ENCODE measurements around the gene HDDC2.

HDDC2 gene

GRCh38 chr6:125301435-125302391 is at the start of gene HDDC2:
Gene HDDC2, minus strand, starts transcription at chr6:125301967. Its CDS starts 35 bp downstream, at chr6:125301932.
- peak; percentile 47 for DNase-seq (ENCODE audit: low read depth)

- DNase-seq (ENCODE audit: low read depth), result no peak
Measured at GRCh38 chr6:125346926-125347563, 45.3 kb upstream of the HDDC2 start.

GRCh38 chr6:125346201-125346925 is 44.6 kb upstream of the HDDC2 start:
- DNase-seq (ENCODE audit: low read depth), result no peak

GRCh38 chr6:125341460-125341859 is 39.7 kb upstream of the HDDC2 start:
- DNase-seq (ENCODE audit: low read depth), result no peak

GRCh38 chr6:125340991-125341390 is 39.2 kb upstream of the HDDC2 start:
- no peak for DNase-seq (ENCODE audit: low read depth)

GRCh38 chr6:125340175-125340835 is 38.5 kb upstream of the HDDC2 start:
- no peak for DNase-seq (ENCODE audit: low read depth)

- DNase-seq (ENCODE audit: low read depth), result no peak
Measured at GRCh38 chr6:125339653-125340052, 37.9 kb upstream of the HDDC2 start.

GRCh38 chr6:125338381-125338780 is 36.6 kb upstream of the HDDC2 start:
- DNase-seq (ENCODE audit: low read depth), result no peak

- no peak for DNase-seq (ENCODE audit: low read depth)
Measured at GRCh38 chr6:125337706-125338105, 35.9 kb upstream of the HDDC2 start.

GRCh38 chr6:125332664-125333063 is 30.9 kb upstream of the HDDC2 start:
- DNase-seq (ENCODE audit: low read depth), result no peak

- no peak for DNase-seq (ENCODE audit: low read depth)
Measured at GRCh38 chr6:125325586-125325985, 23.8 kb upstream of the HDDC2 start.

- no peak for DNase-seq (ENCODE audit: low read depth)
Measured at GRCh38 chr6:125323376-125323775, 21.6 kb upstream of the HDDC2 start.

- no peak for DNase-seq (ENCODE audit: low read depth)
Measured at GRCh38 chr6:125316621-125317020, 14.9 kb upstream of the HDDC2 start.

GRCh38 chr6:125315548-125315947 is 13.8 kb upstream of the HDDC2 start:
- no peak for DNase-seq (ENCODE audit: low read depth)

GRCh38 chr6:125314009-125314581 is 12.3 kb upstream of the HDDC2 start:
- DNase-seq (ENCODE audit: low read depth), result no peak

GRCh38 chr6:125312950-125313349 is 11.2 kb upstream of the HDDC2 start:
- no peak for DNase-seq (ENCODE audit: low read depth)

- no peak for DNase-seq (ENCODE audit: low read depth)
Measured at GRCh38 chr6:125312478-125312877, 10.7 kb upstream of the HDDC2 start.

GRCh38 chr6:125310994-125311649 is 9.4 kb upstream of the HDDC2 start:
- DNase-seq (ENCODE audit: low read depth), result no peak

GRCh38 chr6:125307964-125308615 is 6.3 kb upstream of the HDDC2 start:
- DNase-seq (ENCODE audit: low read depth), result no peak

GRCh38 chr6:125307150-125307838 is 5.5 kb upstream of the HDDC2 start:
- no peak for DNase-seq (ENCODE audit: low read depth)
